ENCODE results near the gene FAM219B.

The FAM219B gene

GRCh38 chr15:74872702-74873035 lies 34.0 kb downstream of the FAM219B start:
- no peak for DNase-seq

- no peak for DNase-seq
Observed at GRCh38 chr15:74870436-74871215, 36.0 kb downstream of the FAM219B start.

- DNase-seq: no peak
Observed at GRCh38 chr15:74869726-74870407, 36.8 kb downstream of the FAM219B start.

DNA sequence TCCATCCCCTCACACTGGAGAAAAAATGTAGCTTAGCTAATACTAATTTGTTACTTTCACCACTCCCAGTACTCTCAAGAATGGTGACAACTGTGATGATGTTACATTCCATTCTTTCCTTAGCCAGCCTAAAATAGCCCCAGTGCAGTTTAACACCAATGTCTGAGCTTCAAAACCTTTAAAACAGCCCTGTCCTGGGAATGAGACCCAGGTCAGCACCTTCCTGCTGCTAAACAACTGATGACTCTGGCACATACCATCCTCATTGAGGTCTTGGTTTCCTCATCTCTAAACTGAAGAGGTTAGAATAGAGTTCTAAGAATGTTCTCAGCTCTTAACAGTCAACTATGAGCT lies 37.3 kb downstream of the FAM219B start:
- no peak for DNase-seq

- no peak for DNase-seq
Observed at GRCh38 chr15:74868059-74868458, 38.6 kb downstream of the FAM219B start.

DNA sequence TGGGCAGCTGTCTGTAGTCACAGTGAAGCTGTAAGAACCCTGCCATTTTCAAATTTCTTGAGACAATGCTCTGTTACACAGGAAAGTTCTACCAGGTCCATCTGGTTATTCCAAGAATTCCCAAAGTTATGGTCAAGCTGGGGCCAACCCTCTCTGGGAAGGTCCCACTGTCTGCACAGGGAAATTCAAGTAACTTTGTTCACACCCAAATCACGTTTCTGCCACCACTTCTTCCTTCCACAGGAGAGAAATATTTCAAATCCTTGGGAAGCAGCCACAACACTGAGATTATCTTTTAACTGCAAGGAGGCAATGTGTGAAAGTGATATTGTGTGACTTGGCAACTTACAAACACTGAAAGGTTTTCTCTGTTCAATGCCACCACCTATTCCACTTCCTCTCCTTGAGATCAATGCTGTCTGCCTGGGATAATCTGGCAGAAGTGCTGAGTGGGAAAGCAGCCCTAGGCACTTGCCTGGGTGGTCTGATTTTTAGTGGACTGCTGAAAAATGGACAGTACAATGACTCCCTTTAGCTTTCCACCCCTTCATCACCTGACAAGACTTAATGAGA lies 39.1 kb downstream of the FAM219B start:
- DNase-seq: no peak

GRCh38 chr15:74866090-74866489 lies 40.6 kb downstream of the FAM219B start:
- no peak for DNase-seq

DNA sequence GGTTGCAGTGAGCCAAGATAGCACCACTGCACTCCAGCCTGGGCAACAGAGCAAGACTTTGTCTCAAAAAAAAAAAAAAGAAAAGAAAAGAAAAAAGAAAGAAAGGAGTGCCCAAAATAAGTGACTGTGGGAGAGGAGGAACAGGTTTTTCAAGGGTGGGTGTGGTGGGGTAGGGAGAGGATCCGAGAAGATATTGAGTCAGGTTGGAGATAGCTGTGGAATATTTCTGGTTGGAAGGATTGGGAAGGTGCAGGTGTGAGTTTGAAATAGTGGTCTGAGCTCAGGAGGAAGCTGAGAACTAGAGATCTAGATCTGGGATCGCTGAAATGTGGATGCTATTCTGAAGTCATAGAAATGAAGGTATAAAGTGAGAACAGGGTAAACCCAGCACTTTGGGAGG lies 41.3 kb downstream of the FAM219B start:
- DNase-seq: no peak

DNA sequence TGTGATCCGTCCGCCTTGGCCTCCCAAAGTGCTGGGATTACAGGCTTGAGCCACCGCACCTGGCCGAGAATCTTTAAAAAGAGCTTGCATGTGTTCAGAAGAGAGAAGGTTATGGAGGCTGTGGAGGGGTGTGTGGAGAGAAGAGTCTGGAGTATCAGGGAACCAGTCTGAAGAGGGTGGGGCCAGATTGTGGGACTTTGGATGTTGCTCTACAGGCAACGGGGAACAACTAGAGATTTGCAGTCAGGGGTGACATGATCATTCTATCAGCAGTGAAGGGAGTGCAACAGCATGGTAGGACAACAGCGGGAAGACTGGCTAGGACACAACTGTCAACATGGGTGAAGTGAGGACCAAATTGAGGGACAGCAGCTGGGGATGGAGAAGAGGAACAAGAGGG lies 42.4 kb downstream of the FAM219B start:
- no peak for DNase-seq

DNA sequence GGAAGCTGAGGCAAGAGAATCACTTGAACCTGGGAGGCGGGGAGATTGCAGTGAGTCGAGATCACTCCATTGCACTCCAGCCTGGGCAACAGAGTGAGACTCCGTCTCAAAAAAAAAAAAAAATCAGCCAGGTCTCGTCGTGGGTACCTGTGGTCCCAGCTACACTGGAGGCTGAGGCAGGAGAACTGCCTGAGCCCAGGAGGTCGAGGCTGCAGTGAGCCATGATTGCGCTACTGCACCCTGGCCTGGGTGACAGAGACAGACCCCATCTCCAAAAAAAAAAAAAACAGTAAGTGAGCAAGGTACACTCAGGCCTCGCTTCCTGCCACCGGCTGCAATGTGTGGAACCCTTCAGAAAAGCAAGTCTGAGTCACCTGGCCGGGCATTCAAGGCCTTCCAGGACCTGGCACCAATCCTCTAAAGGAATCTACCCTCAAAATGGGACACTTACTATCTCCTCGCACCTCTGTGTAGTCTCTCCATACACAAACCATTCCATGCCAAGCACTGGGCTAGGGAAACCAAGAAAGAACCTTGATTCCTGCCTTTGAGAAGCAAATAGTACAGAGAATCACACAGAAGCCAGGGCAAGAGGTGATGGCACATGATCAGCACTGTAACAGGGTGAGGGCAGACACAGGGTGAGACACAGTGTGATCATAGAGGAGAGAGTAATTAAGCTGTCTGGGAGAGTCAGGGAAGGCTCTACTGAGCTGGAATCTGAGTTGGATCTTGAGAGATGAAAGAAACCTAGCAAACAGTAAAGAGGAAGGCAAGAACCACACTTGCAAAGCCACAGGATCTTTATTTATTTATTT lies 43.2 kb downstream of the FAM219B start:
- DNase-seq: no peak

DNA sequence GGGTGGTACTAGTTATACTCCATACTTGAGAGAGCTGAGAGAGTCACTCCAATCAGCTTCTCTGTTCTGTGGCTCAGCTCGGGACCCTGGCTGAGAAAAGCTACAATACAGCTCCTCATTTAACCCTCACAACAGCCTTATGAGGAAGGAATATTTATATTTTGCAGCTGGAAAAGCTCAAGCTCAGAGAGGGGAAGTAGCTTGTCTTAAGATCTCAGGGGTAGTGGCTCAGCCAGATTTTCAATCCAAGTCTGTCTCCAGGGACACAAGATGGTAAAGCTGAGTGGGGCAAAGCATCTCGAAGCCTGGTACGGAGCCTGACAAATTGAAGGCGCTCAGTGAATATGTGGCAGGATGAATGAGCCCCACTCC lies 48.3 kb downstream of the FAM219B start:
- no peak for DNase-seq

- no peak for DNase-seq
Observed at GRCh38 chr15:74857671-74858368, 48.8 kb downstream of the FAM219B start.

DNA sequence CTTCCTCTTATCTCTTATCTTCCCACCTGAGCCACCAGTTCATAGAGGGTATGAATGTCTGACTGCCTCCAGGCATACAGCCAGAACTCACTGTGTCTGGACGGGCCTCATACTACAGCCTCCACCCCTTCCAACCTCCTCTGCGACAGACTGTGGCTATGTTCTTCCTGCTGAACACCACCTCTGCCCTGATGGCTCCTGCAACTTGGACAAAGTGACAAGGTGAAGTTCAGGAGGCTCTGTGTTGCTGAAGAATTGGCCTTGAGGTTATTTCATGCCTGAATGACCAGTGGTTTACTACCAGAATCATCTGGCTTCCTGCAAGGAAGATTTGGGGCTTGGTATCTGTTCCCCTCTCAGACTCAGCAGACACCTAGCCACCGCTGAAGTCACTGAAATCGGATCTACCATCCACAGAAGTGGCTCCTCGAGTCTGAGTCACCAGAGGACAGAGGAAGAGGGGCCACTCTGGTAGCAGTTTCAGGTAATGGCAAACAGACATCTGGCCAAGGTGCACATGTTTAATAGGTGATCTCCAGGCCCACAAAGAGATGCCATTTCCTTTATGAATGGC lies 49.5 kb downstream of the FAM219B start:
- DNase-seq: no peak

- no peak for DNase-seq
Observed at GRCh38 chr15:74856537-74856936, 50.1 kb downstream of the FAM219B start.

DNA sequence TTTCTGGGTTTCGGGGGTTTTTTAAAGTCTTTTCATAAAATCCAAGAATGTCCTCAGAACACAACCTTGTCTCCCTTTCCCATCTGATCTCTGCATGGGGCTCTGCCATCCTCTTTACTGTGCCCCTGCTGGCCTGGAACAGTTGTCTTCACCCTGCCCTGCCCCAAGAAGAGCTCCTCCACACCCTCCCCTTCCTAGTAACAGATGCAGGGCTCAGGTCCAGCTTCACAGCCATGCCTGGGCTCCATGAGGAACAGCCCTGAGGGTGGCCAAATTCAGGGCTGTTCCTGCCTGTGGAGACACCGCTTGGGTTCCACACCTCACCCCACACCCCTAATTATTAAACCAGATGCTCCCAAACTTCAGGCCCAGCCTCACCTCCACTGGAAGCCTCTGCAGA lies 50.8 kb downstream of the FAM219B start:
- DNase-seq: no peak

DNA sequence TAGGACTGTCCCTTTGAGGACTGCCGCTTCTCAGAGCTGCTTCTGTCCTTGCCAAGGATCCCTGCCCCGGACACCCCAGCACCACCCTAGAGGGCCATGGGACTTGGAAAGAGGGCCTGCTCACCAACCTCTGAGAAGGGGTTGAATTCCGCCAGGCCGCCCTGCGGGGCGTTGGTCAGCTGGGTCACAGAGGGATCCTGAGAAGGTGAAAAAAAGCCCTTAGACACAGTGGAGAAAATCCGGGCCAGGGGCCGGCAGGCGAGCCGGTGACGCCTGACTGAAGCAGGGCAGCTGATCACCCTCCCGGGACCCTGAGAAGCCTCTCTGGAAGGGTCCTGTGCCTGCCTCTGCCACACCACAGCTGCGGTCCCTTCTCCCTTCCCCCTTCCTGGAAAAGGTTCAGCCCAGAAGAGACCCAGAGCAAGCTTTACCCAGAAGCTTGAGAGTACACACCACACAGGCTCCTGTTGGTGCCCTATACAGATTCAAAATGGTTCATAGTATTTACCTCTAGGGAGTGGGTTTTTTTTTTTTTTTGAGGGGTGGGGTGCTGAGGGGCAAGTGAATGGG lies 52.1 kb downstream of the FAM219B start:
- DNase-seq: no peak

- no peak for DNase-seq
Observed at GRCh38 chr15:74851960-74852359, 54.7 kb downstream of the FAM219B start.

- DNase-seq: no peak
Observed at GRCh38 chr15:74850393-74850792, 56.3 kb downstream of the FAM219B start.

Data from effector CD4-positive, alpha-beta T cell (primary cell).